NCI-H1417 treated with DMSO at 0.1 percent for 48 hours (cell line): ENCODE data around the gene CORO6.
A peak's percentile ranks its signal among the peaks of the same experiment; 100 is the strongest.

Experiments used
- DNase-seq: peaks from one replicate; lab custom pipeline; 2025; lab: John Stamatoyannopoulos, UW

The CORO6 gene

GRCh38 chr17:29630630-29631193 lies 8.0 kb upstream of the CORO6 start:
- DNase-seq = no peak

- no peak for DNase-seq
Measured at GRCh38 chr17:29629839-29630238, 7.1 kb upstream of the CORO6 start.

- no peak for DNase-seq
Measured at GRCh38 chr17:29628644-29629043, 5.9 kb upstream of the CORO6 start.

GRCh38 chr17:29627951-29628350 lies 5.2 kb upstream of the CORO6 start:
- no peak for DNase-seq

GRCh38 chr17:29625037-29625750 lies 2.5 kb upstream of the CORO6 start:
- DNase-seq = no peak

GRCh38 chr17:29624586-29624985 lies 1.9 kb upstream of the CORO6 start:
- DNase-seq = no peak

- no peak for DNase-seq
Measured at GRCh38 chr17:29623283-29623647, 553 bp upstream of the CORO6 start.

GRCh38 chr17:29621751-29622194 lies 939 bp downstream of the CORO6 start:
- no peak for DNase-seq

- no peak for DNase-seq
Measured at GRCh38 chr17:29620779-29621500, 1.8 kb downstream of the CORO6 start.

GRCh38 chr17:29620271-29620670 lies 2.4 kb downstream of the CORO6 start:
- no peak for DNase-seq

- no peak for DNase-seq
Measured at GRCh38 chr17:29619251-29619650, 3.5 kb downstream of the CORO6 start.

- DNase-seq = no peak
Measured at GRCh38 chr17:29618272-29619065, 4.2 kb downstream of the CORO6 start.

- no peak for DNase-seq
Measured at GRCh38 chr17:29617481-29618271, 5.0 kb downstream of the CORO6 start.

GRCh38 chr17:29617125-29617480 lies 5.6 kb downstream of the CORO6 start:
- DNase-seq = peak; percentile 27

GRCh38 chr17:29616300-29617048 lies 6.2 kb downstream of the CORO6 start:
- DNase-seq = no peak

GRCh38 chr17:29615492-29616299 lies 7.0 kb downstream of the CORO6 start:
- no peak for DNase-seq

- no peak for DNase-seq
Measured at GRCh38 chr17:29615048-29615385, 7.7 kb downstream of the CORO6 start.

GRCh38 chr17:29614349-29615047 lies 8.2 kb downstream of the CORO6 start:
- no peak for DNase-seq

- DNase-seq = no peak
Measured at GRCh38 chr17:29613856-29614255, 8.9 kb downstream of the CORO6 start.
